Omental fat pad (tissue), 4 donors: ENCODE data around the gene NQO2. TPM values are rescaled to one million over a fixed set of nuclear protein-coding genes. Genes with fewer than 3 reads are reported as not detected.
"Not testable (repeated sequence)": the region's sequence is repeated elsewhere in the genome, so short reads cannot be mapped to it uniquely, and the experiment has no call there.

Source experiments
- ATAC-seq: fragments of 150-250 bp; one replicate; pipeline ENCODE4 v1.9.1; 2016; ENCODE audit warnings: mild to moderate bottlenecking, moderate library complexity; ENCODE audit not compliant: low FRiP score
- DNase-seq: peaks from one replicate; pipeline ENCODE4 v3.0.0-alpha.2; 2019; ENCODE audit warnings: low spot score
- CTCF ChIP-seq, 3 donors: fragments of 450-650 bp; IDR thresholded peaks; one replicate each; pipeline ENCODE4 v1.5.1; 2016 to 2017; ENCODE audit warnings: antibody characterized with exemption in 3 of 3, mild to moderate bottlenecking in 3 of 3, moderate library complexity in 2 of 3
- total RNA-seq, 4 donors: library from RNA; depleted of rRNA; stranded (reverse); fragments of >200 nt; gene quantifications; one replicate each; pipeline ENCODE4 v1.1.0, GENCODE V29; 2016

Gene NQO2
- total RNA-seq, 4 donors from 2014 or later: 32.9 to 54.0 (median 48.1) TPM

- DNase-seq (no peak), ATAC-seq (no peak)
- TF ChIP-seq CTCF (IDR thresholded peaks at IDR 0.05): no peak
Observed at GRCh38 chr6:2969549-2969948, 30.1 kb upstream of the NQO2 start.

GRCh38 chr6:2970034-2970685 is 29.5 kb upstream of the NQO2 start:
- ATAC-seq (no peak), DNase-seq (no peak)
- no peak for TF ChIP-seq CTCF (IDR thresholded peaks at IDR 0.05)

- ATAC-seq: peak; percentile 85
- no peak for DNase-seq
- no peak for TF ChIP-seq CTCF (IDR thresholded peaks at IDR 0.05)
Observed at GRCh38 chr6:2970753-2971419, 28.8 kb upstream of the NQO2 start.

- ATAC-seq (peak; percentile 76), DNase-seq (peak; percentile 64)
- TF ChIP-seq CTCF (IDR thresholded peaks at IDR 0.05): no peak
Observed at GRCh38 chr6:2971420-2972218, 28.1 kb upstream of the NQO2 start, which contains the start of gene SERPINB6. Gene SERPINB6, minus strand, starts transcription at chr6:2971567. Its CDS starts 12,235 bp downstream, at chr6:2959332.

GRCh38 chr6:2972219-2972487 is 27.5 kb upstream of the NQO2 start:
- DNase-seq: not testable (repeated sequence)

GRCh38 chr6:2972685-2973084 is 27.0 kb upstream of the NQO2 start:
- not testable (repeated sequence) for DNase-seq, ATAC-seq

More at GRCh38 chr6:2972219-2972487, 27.5 kb upstream of the NQO2 start:
- ATAC-seq: not testable (repeated sequence)

- ATAC-seq, DNase-seq: not testable (repeated sequence)
Observed at GRCh38 chr6:2973180-2973579, 26.5 kb upstream of the NQO2 start.

GRCh38 chr6:2973676-2974075 is 26.0 kb upstream of the NQO2 start:
- DNase-seq: no peak
- ATAC-seq: no peak
- TF ChIP-seq CTCF (IDR thresholded peaks at IDR 0.05): no peak
